Measurements from ENCODE around the gene ABLIM3. TPM values are rescaled to one million over a fixed set of nuclear protein-coding genes. Genes with fewer than 3 reads are reported as not detected.

The ABLIM3 gene
- total and polyA plus RNA-seq, 10 of the 15 experiments (the other 5 are each of a cell fraction or from before 2014, with no cell fraction given) = 0.03 TPM; not detected in 9

DNA sequence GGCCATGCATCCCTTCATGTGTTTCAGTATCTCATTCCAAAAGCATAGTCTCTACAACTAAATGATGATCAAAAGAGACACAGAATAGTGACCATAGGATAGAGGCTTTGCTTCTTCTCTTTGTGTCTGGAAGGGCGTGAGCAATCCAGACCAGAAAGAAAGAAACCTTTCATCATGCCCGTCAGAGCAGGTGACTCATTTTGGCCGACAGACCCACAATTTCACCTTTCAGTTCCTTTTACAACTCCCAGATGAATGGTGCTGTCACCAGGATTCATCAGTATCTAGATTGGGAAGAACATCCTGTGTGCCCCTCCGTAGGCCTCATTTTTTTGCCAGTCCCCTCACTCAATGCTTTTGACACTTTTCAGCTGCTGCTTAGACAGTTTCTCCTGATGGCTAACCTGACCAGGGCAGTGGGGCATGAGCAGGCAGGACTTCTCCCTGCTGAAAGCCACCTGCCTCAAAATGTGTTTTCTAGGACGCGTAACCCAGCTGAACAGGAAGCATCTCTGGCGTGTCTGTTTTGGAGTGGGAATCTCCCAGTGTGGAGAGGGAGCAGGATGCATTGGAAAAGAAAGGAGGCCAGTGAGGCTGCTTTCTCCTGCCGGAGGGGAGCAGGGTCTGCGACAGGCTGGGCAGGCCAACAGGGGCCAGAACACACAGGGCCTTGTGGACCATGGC is 21.2 kb downstream of the ABLIM3 start:
- in situ Hi-C loops (cut with MboI) = no loop called here
- SMC1A ChIA-PET (ENCODE audit: uncharacterized antibody, unreplicated experiment) = no interaction called here
- WGBS (ENCODE audit: insufficient coverage, insufficient replicate concordance, low lambda C conversion rate, missing lambda C conversion rate) = 18% methylated on average over 9 of the region's 9 CpGs
- TF ChIP-seq JUNB (IDR thresholded peaks at IDR 0.05) (peak; percentile 24; the same call in 1 of the 2 replicates), EED (IDR thresholded peaks at IDR 0.05; ENCODE audit: low read depth) (peak; percentile 62), ZNF207 (IDR thresholded peaks at IDR 0.05; ENCODE audit: borderline replicate concordance) (no peak), TCF12 (IDR thresholded peaks at IDR 0.05; ENCODE audit: low read depth, low read length) (no peak), KLF5 (IDR thresholded peaks at IDR 0.05; ENCODE audit: partially characterized antibody) (no peak), DPF2 (IDR thresholded peaks at IDR 0.05) (0 out of 2 replicates have a peak, but pooled peaks have one; percentile 28), IRF4 (IDR thresholded peaks at IDR 0.05; ENCODE audit: low read depth, low read length) (peak; percentile 50; the same call in 1 of the 2 replicates), IKZF2 (IDR thresholded peaks at IDR 0.05) (peak; percentile 35 to 54; a peak in 2 of 4 replicates), RUNX3 (IDR thresholded peaks at IDR 0.05; ENCODE audit: low read length) (peak; percentile 50), BCL11A (IDR thresholded peaks at IDR 0.05; ENCODE audit: low read depth, low read length) (peak; percentile 22; the same call in 1 of the 2 replicates), RELA (IDR thresholded peaks at IDR 0.05; ENCODE audit: borderline replicate concordance, partially characterized antibody) (no peak), IKZF1 (conservative IDR thresholded peaks at IDR 0.05) (peak; percentile 43; the same call in 1 of the 2 replicates), NR2C1 (IDR thresholded peaks at IDR 0.05) (no peak), SPI1 (IDR thresholded peaks at IDR 0.05; ENCODE audit: borderline replicate concordance, insufficient read depth, low read depth, low read length) (peak; percentile 68; the same call in 1 of the 2 replicates)
- TF ChIP-seq, protein P1, sequence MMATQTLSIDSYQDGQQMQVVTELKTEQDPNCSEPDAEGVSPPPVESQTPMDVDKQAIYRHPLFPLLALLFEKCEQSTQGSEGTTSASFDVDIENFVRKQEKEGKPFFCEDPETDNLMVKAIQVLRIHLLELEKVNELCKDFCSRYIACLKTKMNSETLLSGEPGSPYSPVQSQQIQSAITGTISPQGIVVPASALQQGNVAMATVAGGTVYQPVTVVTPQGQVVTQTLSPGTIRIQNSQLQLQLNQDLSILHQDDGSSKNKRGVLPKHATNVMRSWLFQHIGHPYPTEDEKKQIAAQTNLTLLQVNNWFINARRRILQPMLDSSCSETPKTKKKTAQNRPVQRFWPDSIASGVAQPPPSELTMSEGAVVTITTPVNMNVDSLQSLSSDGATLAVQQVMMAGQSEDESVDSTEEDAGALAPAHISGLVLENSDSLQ (IDR thresholded peaks at IDR 0.05) = 0 out of 2 replicates have a peak, but pooled peaks have one; percentile 15
- TF ChIP-seq, protein P2, sequence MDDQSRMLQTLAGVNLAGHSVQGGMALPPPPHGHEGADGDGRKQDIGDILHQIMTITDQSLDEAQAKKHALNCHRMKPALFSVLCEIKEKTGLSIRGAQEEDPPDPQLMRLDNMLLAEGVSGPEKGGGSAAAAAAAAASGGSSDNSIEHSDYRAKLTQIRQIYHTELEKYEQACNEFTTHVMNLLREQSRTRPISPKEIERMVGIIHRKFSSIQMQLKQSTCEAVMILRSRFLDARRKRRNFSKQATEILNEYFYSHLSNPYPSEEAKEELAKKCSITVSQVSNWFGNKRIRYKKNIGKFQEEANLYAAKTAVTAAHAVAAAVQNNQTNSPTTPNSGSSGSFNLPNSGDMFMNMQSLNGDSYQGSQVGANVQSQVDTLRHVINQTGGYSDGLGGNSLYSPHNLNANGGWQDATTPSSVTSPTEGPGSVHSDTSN (IDR thresholded peaks at IDR 0.05; ENCODE audit: insufficient replicate concordance, low read depth, low read length) = peak; percentile 25
- TF ChIP-seq, protein P3, sequence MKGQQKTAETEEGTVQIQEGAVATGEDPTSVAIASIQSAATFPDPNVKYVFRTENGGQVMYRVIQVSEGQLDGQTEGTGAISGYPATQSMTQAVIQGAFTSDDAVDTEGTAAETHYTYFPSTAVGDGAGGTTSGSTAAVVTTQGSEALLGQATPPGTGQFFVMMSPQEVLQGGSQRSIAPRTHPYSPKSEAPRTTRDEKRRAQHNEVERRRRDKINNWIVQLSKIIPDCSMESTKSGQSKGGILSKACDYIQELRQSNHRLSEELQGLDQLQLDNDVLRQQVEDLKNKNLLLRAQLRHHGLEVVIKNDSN (IDR thresholded peaks at IDR 0.05; ENCODE audit: borderline replicate concordance, extremely low read length, insufficient read depth, low read depth, low read length) = no peak
- Histone ChIP-seq H3K27me3 (replicated peaks in 1 of 2; ENCODE audit: control insufficient read depth in 2 of 2, insufficient read depth in 2 of 2, low read length in 1 of 2) (no peaks in the 10 kb centered on the region; a peak in 2 of 4 replicates), H3K4me3 (no peak overlapping the region), H3K79me2 (ENCODE audit: control insufficient read depth, insufficient read depth, low read length) (no peaks in the 10 kb centered on the region), H3K27ac (ENCODE audit: control insufficient read depth, insufficient read depth) (no peak overlapping the region), H3K4me1 (ENCODE audit: control insufficient read depth, insufficient read depth, low read length) (peaks cover 6% of the 10 kb centered on the region), H3K9ac (ENCODE audit: control insufficient read depth, insufficient read depth, low read length) (no peak overlapping the region), H4K20me1 (ENCODE audit: control insufficient read depth, insufficient read depth) (no peaks in the 10 kb centered on the region), H3K9me3 (replicated peaks; ENCODE audit: control insufficient read depth, insufficient read depth, low read length) (no peaks in the 10 kb centered on the region), H2AFZ (ENCODE audit: control insufficient read depth, low read depth, low read length) (no peak overlapping the region), H3K4me2 (ENCODE audit: control insufficient read depth, insufficient read depth) (no peak overlapping the region), H3K36me3 (ENCODE audit: control insufficient read depth in 2 of 2, insufficient read depth in 2 of 2, low read length in 1 of 2) (no peaks in the 10 kb centered on the region)
- POLR2A ChIA-PET = no interaction called here
- peak; percentile 91 for ATAC-seq
- RAD21 ChIA-PET (ENCODE audit: unreplicated experiment) = no interaction called here
- FAIRE-seq = peak; percentile 96
- BruUV-seq (replicated peaks) = no TSS peak
- intact Hi-C loops (cut with micrococcal nuclease; ENCODE audit: unreplicated experiment) = no loop called here
- CTCF ChIA-PET = no interaction called here
- peak; percentile 11 for DNase-seq (ENCODE audit: low read depth, low spot score)
